MM.1S (cell line): Measurements from ENCODE around the gene PHTF2.

Experiments used
- DNase-seq: peaks from one replicate; pipeline ENCODE4 v3.0.0-alpha.2; 2015
- H2AFZ ChIP-seq: fragments of 300-600 bp; sonication (generic); 2 replicates; pipeline ENCODE4 v1.6.0; 2016; ENCODE audit warnings: antibody characterized with exemption, low read length
- H3F3A ChIP-seq: fragments of 300-600 bp; sonication (generic); 2 replicates; pipeline ENCODE4 v1.6.1; 2016; ENCODE audit warnings: mild to moderate bottlenecking, antibody characterized with exemption, low read length, moderate library complexity, mixed read lengths; ENCODE audit not compliant: insufficient read depth
- H3K27ac ChIP-seq: fragments of 300-600 bp; sonication (generic); 2 replicates; pipeline ENCODE4 v1.5.1; 2016; ENCODE audit warnings: mild to moderate bottlenecking, low read length
- H3K27me3 ChIP-seq: fragments of 300-600 bp; sonication (generic); replicated peaks from 2 replicates; pipeline ENCODE4 v1.6.0; 2016; ENCODE audit warnings: low read length; ENCODE audit not compliant: insufficient read depth
- H3K36me3 ChIP-seq: fragments of 300-600 bp; sonication (generic); replicated peaks from 2 replicates; pipeline ENCODE4 v1.6.1; 2016; ENCODE audit warnings: mild to moderate bottlenecking, low read length, mixed read lengths; ENCODE audit not compliant: insufficient read depth
- H3K4me1 ChIP-seq: fragments of 300-600 bp; sonication (generic); 2 replicates; pipeline ENCODE4 v1.6.1; 2016; ENCODE audit warnings: low read length, mixed read lengths
- H3K4me2 ChIP-seq: fragments of 300-600 bp; sonication (generic); 2 replicates; pipeline ENCODE4 v1.6.0; 2016; ENCODE audit warnings: low read depth, low read length
- H3K4me3 ChIP-seq: fragments of 300-600 bp; sonication (generic); 2 replicates; pipeline ENCODE4 v1.5.1; 2016; ENCODE audit warnings: low read length, mixed read lengths
- H3K79me2 ChIP-seq: fragments of 300-600 bp; sonication (generic); 2 replicates; pipeline ENCODE4 v1.6.1; 2016; ENCODE audit warnings: mixed run types, low read length, mixed read lengths
- H3K9ac ChIP-seq: fragments of 300-600 bp; sonication (generic); 2 replicates; pipeline ENCODE4 v1.6.1; 2016; ENCODE audit warnings: low read length, mixed read lengths
- H3K9me2 ChIP-seq: fragments of 300-600 bp; sonication (generic); replicated peaks from 2 replicates; pipeline ENCODE4 v1.6.1; 2016; ENCODE audit warnings: mild to moderate bottlenecking, low read length, mixed read lengths; ENCODE audit not compliant: insufficient read depth
- H3K9me3 ChIP-seq: fragments of 300-600 bp; sonication (generic); replicated peaks from 2 replicates; pipeline ENCODE4 v1.6.1; 2016; ENCODE audit warnings: mild to moderate bottlenecking, low read length, mixed read lengths; ENCODE audit not compliant: insufficient read depth
- H4K20me1 ChIP-seq: fragments of 300-600 bp; sonication (generic); 2 replicates; pipeline ENCODE4 v1.6.1; 2016; ENCODE audit warnings: mild to moderate bottlenecking, low read length, moderate library complexity, mixed read lengths; ENCODE audit not compliant: insufficient read depth
- CTCF ChIP-seq: fragments of 300-600 bp; sonication (generic); IDR thresholded peaks from 2 replicates; pipeline ENCODE4 v1.5.1; 2016; ENCODE audit warnings: antibody characterized with exemption, low read length, mixed read lengths
- EZH2 ChIP-seq: fragments of 300-600 bp; sonication (generic); optimal IDR thresholded peaks from 2 replicates; pipeline ENCODE3; 2017; ENCODE audit warnings: low read depth, mild to moderate bottlenecking, antibody characterized with exemption, low read length, mixed read lengths
- EZH2phosphoT487 ChIP-seq: fragments of 300-600 bp; sonication (generic); IDR thresholded peaks from 2 replicates; pipeline ENCODE4 v1.6.1; 2018; ENCODE audit warnings: antibody characterized with exemption, low read length

PHTF2 gene

GRCh38 chr7:77893813-77894212 is 95.2 kb downstream of the PHTF2 start:
- Histone ChIP-seq H3K79me2 (no peaks in the 10 kb centered on the region), H3F3A (no peaks in the 10 kb centered on the region), H3K9me3 (no peaks in the 10 kb centered on the region), H3K36me3 (no peaks in the 10 kb centered on the region), H3K9me2 (no peaks in the 10 kb centered on the region), H3K9ac (no peak overlapping the region), H3K4me2 (no peak overlapping the region), H3K27ac (no peak overlapping the region), H3K4me3 (no peak overlapping the region), H3K27me3 (no peaks in the 10 kb centered on the region), H3K4me1 (no peaks in the 10 kb centered on the region), H4K20me1 (no peaks in the 10 kb centered on the region), H2AFZ (no peak overlapping the region)
- DNase-seq = no peak
- TF ChIP-seq EZH2 = no peak
- no peak for TF ChIP-seq CTCF
- no peak for TF ChIP-seq EZH2phosphoT487

GRCh38 chr7:77894574-77895091 is 96.1 kb downstream of the PHTF2 start:
- TF ChIP-seq EZH2phosphoT487 = no peak
- no peak for TF ChIP-seq EZH2
- no peak for TF ChIP-seq CTCF
- Histone ChIP-seq H3K9me2 (no peaks in the 10 kb centered on the region), H3K27me3 (no peaks in the 10 kb centered on the region), H3K9me3 (no peaks in the 10 kb centered on the region), H3K36me3 (no peaks in the 10 kb centered on the region), H3K27ac (no peak overlapping the region), H3K4me2 (no peak overlapping the region), H3K4me1 (no peaks in the 10 kb centered on the region), H4K20me1 (no peaks in the 10 kb centered on the region), H3K79me2 (no peaks in the 10 kb centered on the region), H3K4me3 (no peak overlapping the region), H3F3A (no peaks in the 10 kb centered on the region), H3K9ac (no peak overlapping the region), H2AFZ (no peak overlapping the region)
- DNase-seq = no peak

- no peaks in the 10 kb centered on the region for H3K4me1 ChIP-seq
- no peak overlapping the region for H3K4me3 ChIP-seq
- H3K27me3 ChIP-seq = no peaks in the 10 kb centered on the region
- H3K79me2 ChIP-seq = no peaks in the 10 kb centered on the region
- no peak overlapping the region for H2AFZ ChIP-seq
- H3K9me3 ChIP-seq = no peaks in the 10 kb centered on the region
- H3F3A ChIP-seq = no peaks in the 10 kb centered on the region
- H3K9me2 ChIP-seq = no peaks in the 10 kb centered on the region
- DNase-seq = no peak
- no peak overlapping the region for H3K9ac ChIP-seq
- H3K4me2 ChIP-seq = no peak overlapping the region
- no peaks in the 10 kb centered on the region for H3K36me3 ChIP-seq
- no peak overlapping the region for H3K27ac ChIP-seq
- H4K20me1 ChIP-seq = no peaks in the 10 kb centered on the region
- TF ChIP-seq EZH2 = no peak
- no peak for TF ChIP-seq EZH2phosphoT487
- no peak for TF ChIP-seq CTCF
Observed at GRCh38 chr7:77895905-77896304, 97.3 kb downstream of the PHTF2 start.
